HG03521 (cell line): ENCODE measurements around the gene ITGAD.
"Not testable (repeated sequence)": the region's sequence is repeated elsewhere in the genome, so short reads cannot be mapped to it uniquely, and the experiment has no call there.

Experiments
- ATAC-seq: cut with Tn5 transposase; IDR thresholded peaks from one replicate; pipeline ENCODE4 v1.9.1; 2021; ENCODE audit warnings: mild to moderate bottlenecking, moderate library complexity; ENCODE audit not compliant: unreplicated experiment

The ITGAD gene

GRCh38 chr16:31402687-31403086 lies 9.6 kb downstream of the ITGAD start:
- ATAC-seq = no peak

DNA sequence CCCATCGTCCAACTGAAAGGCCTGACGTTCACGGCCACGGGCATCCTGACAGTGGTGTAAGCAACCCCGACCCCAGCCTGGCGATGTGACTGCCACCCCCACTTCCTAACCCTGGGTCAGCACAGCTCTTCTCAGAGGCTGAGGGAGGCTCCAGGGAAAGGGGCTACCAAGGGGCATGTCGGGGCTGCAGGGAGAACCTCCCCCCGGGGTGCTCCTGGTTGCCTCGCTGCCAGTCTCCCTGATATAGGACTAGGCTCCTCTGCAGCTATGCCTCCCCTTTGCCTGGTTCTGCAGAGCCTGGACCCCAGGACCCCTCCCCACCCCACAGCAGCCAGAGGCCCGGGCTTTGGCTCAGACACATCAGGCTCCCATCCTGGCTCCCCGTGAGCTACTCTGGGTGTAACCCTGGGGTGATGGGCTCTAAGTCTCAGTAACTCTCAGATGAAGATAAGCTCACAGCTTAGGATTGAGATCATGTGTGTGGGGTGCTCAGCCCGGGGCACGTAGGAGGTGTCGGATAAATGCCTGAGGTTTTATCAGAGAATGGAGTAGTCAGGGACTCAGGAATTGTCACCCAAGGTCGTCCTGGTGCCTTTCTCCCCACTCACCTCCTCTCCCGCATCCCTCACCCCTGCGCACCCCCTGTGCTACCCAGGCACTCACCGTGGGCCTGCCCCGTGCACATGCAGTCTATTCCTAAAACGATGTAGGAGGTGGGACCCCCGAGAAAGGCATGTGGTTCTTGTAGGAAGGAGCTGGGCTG lies 10.6 kb downstream of the ITGAD start:
- no peak for ATAC-seq

DNA sequence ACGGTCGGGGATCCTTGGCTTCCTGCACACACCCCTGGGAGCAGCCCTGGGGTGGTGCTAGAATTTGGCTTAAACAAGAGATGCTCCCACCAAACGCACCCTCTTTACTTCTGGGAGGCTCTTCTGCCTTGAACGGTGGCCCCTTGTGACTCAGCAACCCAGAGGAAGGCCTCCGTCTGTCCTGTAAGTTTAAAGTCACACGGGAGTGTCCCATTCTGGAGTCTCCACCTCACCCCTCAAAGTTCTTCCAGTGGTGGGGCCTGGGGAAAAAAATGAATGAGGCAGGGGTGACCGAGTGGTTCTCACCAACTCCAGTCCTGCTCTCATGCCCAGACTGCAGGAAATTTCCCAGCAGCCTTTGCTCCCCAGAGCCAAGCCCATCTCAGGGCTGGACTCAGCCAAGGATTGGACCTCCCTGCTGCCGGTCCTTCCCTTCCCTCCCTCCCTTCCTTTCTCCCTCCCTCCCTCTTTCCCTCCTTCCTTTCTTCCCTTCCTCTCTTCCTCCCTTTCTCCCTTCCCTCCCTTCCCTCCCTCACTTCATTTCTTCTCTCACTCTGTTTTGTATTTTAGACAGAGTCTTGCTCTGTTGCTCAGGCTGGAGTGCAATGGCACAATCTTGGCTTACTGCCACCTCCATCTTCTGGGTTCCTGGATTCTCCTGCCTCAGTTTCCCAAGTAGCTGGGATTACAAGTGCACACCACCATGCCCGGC lies 11.4 kb downstream of the ITGAD start:
- no peak for ATAC-seq

GRCh38 chr16:31407406-31407805 lies 14.3 kb downstream of the ITGAD start:
- no peak for ATAC-seq

- ATAC-seq = no peak
These were observed 16.3 kb downstream of the ITGAD start for GRCh38 chr16:31409433-31409832.

DNA sequence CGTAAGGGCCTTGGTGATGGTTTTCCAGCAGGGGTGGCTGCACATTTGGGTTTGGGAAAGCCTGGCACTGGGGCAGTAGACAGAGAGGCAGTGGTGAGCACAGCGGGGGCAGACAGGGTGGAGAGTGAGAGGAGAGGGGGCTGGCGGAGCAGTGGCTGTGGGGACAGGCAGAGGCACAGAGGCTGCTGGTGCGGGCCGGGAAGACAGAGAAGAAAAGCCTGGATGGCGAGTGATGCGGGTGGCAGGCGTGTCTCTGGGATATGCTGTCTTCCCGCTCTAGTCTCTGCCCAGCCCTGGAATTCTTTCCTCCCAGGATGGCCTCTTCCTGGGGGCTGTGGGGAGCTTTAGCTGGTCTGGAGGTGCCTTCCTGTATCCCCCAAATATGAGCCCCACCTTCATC lies 16.9 kb downstream of the ITGAD start:
- no peak for ATAC-seq

DNA sequence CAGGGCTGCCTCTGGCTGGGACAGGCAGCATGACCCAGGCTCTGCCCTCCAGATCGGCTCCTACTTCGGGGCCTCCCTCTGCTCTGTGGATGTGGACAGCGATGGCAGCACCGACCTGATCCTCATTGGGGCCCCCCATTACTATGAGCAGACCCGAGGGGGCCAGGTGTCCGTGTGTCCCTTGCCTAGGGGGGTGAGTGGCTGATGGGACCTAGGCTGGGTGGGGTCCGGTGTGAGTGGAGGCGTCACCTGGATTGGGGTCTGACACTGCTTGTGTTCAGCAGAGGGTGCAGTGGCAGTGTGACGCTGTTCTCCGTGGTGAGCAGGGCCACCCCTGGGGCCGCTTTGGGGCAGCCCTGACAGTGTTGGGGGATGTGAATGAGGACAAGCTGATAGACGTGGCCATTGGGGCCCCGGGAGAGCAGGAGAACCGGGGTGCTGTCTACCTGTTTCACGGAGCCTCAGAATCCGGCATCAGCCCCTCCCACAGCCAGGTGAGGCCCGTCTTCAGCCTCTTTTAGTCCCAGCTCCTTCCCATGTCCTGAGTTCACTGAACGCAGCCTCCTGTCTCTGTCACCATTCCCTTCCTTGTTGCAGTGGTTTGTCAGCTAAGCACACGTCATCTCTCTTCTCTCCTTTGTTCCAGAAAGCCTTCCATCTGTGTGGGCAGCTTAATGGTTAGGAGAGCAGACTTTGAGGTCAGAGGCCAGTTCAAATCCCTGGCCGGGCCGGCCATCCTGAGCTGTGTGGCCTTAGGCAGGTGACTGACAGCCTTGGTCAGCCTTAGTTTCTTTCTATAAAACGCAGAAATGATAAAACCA lies 18.1 kb downstream of the ITGAD start:
- ATAC-seq = no peak

- no peak for ATAC-seq
These were observed 19.6 kb downstream of the ITGAD start for GRCh38 chr16:31412750-31413149.

- ATAC-seq = no peak
These were observed 20.2 kb downstream of the ITGAD start for GRCh38 chr16:31413381-31413780.

DNA sequence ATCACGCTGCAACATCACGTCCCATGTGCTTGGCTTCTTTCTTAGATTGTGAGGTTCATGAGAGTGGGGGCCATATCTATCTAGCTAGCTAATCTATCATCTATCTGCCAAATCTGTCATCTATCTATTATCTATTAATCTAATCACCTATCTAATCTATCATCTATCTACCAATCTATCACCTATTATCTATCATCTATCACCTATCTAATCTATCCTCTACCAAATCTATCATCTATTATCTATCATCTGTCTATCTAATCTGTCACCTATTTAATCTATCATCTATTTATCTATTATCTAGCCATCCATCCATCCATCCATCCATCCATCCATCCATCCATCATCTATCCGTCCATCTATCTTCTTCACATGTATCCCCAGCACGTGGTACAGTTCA lies 20.8 kb downstream of the ITGAD start:
- ATAC-seq = no peak

DNA sequence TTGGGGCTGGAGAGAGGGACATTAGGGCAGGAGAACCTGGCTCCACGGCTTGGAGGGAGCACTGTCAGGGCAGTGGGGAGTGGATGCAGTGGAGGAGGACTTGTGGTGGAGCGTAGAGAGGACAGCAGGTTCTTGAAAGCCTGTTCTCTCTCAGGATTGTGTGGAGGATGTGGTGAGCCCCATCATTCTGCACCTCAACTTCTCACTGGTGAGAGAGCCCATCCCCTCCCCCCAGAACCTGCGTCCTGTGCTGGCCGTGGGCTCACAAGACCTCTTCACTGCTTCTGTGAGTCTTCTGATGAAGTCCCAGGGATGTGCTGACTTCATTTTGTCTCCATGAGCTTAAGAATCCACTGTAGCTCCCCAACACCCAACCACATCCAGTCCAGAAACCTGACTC lies 21.6 kb downstream of the ITGAD start:
- no peak for ATAC-seq

GRCh38 chr16:31416371-31416770 lies 23.2 kb downstream of the ITGAD start:
- ATAC-seq = no peak

DNA sequence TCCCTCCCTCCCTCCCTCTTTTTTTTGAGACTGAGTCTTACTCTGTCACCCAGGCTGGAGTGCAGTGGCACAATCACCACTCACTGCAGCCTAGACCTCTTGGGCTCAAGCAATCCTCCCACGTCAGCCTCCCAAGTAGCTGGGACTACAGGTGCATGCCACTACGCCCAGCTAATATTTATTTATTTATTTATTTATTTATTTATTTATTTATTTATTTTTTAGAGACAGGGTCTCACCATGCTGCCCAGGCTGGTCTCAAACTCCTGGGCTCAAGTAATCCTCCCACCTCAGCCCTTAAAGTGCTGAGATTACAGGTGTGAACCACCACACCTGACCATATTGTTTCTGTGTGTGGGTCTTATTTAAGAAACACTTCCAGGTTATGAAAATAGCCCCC lies 23.9 kb downstream of the ITGAD start:
- not testable (repeated sequence) for ATAC-seq

DNA sequence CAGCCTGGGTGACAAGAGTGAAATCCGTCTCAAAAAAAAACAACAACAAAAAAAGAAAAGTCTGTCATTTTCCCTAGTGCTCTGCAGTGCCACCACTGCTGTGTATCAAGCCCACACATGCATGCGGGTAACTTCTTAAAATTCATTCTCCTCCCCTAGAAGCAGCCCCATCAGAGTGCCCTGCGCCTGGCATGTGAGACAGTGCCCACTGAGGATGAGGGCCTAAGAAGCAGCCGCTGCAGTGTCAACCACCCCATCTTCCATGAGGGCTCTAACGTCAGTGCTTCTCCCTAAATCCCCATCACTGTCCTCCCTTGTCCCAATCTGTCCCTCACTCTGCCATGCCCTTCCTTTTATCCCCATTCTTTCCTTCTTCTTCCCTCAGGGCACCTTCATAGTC lies 24.8 kb downstream of the ITGAD start:
- ATAC-seq = no peak

- no peak for ATAC-seq
These were observed 26.9 kb downstream of the ITGAD start for GRCh38 chr16:31420037-31420436.

DNA sequence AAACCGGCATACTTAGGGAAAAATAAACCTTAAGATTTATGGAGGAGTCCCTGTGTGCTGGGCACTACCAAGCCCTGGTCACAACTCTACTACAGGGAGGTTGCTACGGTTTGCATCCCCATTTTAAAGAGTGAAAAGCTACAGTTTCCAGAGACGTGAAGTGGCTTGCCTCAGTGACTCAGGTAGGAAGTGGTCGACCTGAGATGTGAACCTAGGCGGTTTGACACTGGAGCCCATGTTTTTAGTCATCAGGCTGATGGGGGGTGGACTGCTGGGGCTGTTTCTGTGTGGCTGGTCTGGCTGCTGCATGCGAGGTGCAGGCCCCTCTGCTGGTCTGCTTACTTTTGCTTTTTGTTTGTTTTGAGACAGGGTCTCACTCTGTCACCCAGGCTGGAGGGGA lies 28.5 kb downstream of the ITGAD start:
- peak; percentile 71 for ATAC-seq

DNA sequence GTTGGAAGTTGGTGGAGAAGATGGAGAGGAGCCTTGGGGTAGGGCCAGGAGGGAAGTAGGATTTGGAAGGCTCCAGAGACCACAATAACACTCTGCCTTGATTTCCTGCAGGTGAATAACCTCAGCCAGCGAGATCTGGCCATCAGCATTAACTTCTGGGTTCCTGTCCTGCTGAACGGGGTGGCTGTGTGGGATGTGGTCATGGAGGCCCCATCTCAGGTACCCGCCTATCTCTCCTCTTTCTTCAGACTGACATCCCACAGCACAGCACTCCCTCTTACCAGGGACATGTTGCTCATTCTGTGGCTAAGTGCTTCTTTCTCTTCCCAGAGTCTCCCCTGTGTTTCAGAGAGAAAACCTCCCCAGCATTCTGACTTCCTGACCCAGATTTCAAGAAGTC lies 30.1 kb downstream of the ITGAD start:
- ATAC-seq = no peak

DNA sequence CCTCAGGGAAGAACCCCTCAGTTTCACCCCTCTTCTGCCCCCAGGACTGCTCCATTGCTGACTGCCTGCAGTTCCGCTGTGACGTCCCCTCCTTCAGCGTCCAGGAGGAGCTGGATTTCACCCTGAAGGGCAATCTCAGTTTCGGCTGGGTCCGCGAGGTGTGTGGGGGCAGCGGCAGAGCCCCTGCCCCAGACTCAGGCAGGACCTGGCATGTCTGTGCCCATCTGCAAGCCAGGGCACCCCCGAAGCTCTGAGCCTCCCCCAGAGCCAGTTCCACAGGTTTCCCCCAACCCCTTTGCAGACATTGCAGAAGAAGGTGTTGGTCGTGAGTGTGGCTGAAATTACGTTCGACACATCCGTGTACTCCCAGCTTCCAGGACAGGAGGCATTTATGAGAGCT lies 30.7 kb downstream of the ITGAD start:
- ATAC-seq = no peak

DNA sequence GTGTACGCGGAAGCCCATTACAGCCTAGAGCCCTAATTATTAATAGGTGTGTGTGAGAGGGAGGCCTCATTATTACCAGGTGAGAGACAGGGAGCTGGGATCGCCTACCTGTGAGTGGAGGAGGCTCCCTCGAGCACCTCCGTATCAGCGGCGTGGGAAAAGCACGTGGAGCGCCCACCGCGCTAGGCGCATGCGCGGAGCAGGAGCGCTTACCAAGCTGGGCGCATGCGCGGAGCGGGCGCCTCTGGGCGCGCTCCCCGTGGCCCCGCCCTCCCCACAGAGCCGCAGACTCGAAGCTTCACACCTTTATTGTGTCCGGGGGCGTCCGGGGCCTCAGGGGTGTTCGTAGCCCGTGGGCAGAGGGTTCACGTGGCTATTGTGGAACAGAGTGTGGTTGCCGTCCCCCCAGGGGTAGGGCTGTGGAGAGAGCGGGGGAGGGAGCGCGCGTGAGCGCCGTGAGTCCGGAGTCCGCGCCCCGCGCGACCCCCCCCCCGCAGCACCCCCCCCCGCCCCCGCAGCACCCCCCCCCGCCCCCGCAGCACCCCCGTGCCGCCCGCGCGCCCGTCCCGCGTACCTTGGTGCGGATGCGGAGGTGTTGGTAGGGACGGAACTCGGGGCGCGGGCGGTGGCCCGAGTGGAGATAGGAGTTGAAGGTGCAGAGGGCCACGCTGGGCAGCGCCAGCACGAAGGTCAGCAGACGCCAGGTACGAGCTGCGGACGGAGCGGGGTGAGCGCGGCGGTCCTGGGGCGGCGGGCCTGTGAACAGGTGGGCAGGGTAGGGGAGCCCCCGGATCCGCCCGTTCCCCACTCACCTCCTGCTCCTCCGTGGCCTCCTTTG lies 34.5 kb downstream of the ITGAD start:
- ATAC-seq = no peak

- ATAC-seq = no peak
These were observed 35.1 kb downstream of the ITGAD start, which contains the start of gene COX6A2 for GRCh38 chr16:31428279-31428597. TSS of gene COX6A2 (minus strand) at chr16:31428360. CDS start at chr16:31428325, 35 bp downstream.
